GM19438 (cell line): Measurements from ENCODE around the gene CDC7.
"Not testable (repeated sequence)": the region's sequence is repeated elsewhere in the genome, so short reads cannot be mapped to it uniquely, and the experiment has no call there.

Source experiments
- ATAC-seq: cut with Tn5 transposase; IDR thresholded peaks from one replicate; pipeline ENCODE4 v1.9.1; 2021; ENCODE audit warnings: low read depth; ENCODE audit not compliant: unreplicated experiment

The CDC7 gene

DNA sequence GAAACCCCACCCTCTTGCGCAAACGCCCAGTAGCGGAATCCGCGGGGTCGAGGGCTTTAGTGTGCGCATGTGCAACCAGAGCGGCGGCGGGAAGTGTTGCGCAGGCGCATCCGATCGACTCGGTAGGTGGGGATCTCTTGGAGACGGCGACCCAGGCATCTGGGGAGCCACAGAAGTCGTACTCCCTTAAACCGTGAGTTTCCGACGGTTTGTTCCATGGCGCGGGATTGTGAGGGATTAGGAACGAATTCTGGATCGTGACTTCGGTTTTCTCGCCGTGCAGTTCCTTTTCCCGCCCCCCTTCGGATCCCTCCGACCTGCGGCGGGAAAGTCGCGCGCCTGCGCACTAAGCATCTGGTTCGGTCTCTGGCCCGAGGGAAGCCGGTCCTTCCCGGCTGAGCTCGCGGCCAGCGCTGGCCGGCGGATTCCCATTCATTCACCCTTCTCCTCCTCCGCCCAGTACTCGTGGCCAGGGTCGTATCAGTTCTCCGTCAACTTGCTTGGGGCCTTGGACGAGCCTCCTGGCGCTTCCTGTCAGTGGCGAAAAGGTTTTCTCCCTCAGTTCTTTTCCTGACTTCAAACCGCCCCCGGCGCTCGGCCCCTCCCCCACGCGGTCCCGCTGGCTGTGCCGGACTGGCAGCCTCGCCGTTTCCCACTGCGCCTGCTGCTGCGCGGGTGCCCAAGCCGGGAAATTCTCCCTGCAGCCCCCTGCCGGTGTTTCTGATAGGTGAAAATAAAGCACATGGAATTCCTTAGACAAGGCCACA is at the start of gene CDC7:
CDC7 (plus strand) TSS at position 96 of the 767 bp plus-strand sequence. CDS start 866 bp downstream, outside the sequence.
- peak; percentile 78 for ATAC-seq

GRCh38 chr1:91454136-91454535 is 46.5 kb upstream of the CDC7 start:
- no peak for ATAC-seq

DNA sequence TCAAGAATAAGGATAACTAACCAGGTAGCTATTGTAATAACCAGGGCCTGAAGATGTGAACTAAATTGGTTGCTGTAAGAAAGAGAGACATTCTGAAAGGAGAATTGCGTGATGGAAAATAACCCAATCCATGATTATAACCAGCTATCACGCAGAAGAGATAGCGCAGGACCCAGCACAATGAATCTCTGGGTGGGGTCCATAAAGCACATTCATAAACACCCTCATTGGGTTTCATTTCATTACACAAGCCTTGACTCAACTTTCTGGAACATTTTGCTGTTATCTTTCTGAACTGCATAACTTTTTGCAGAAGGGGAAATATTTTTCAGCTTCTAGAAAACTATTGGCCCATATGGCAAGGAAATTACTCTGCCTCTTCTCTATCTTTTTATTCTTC is 45.3 kb upstream of the CDC7 start:
- no peak for ATAC-seq

GRCh38 chr1:91455896-91456295 is 44.8 kb upstream of the CDC7 start:
- no peak for ATAC-seq

DNA sequence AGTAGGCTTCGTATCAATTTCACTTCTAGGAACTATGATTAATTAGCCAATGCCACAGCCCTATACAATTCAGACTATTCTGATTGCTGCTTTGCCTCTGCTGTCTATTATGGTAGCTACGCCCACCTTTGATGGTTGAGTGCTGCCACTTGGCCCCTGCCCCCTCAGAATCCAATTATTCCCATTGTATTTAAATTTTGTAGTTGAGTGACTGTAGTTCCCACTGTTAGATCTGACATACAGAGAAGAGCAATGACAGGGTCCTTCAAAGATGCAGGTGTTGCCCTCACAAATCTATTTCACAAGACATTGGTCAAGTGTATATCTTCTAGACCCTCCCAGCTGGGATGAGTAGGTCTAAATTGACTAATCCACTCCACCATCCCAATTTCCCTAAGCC is 35.3 kb upstream of the CDC7 start:
- not testable (repeated sequence) for ATAC-seq

GRCh38 chr1:91476533-91477217 is 24.0 kb upstream of the CDC7 start:
- no peak for ATAC-seq

- no peak for ATAC-seq
Observed at GRCh38 chr1:91487469-91487868, 13.2 kb upstream of the CDC7 start.

GRCh38 chr1:91490501-91490900 is 10.2 kb upstream of the CDC7 start:
- no peak for ATAC-seq

GRCh38 chr1:91498035-91498434 is 2.6 kb upstream of the CDC7 start:
- ATAC-seq: no peak

- no peak for ATAC-seq
Observed at GRCh38 chr1:91498498-91499245, 2.0 kb upstream of the CDC7 start.

- no peak for ATAC-seq
Observed at GRCh38 chr1:91499346-91499745, 1.3 kb upstream of the CDC7 start.

- ATAC-seq: peak; percentile 8
Observed at GRCh38 chr1:91499904-91500755, 521 bp upstream of the CDC7 start.

DNA sequence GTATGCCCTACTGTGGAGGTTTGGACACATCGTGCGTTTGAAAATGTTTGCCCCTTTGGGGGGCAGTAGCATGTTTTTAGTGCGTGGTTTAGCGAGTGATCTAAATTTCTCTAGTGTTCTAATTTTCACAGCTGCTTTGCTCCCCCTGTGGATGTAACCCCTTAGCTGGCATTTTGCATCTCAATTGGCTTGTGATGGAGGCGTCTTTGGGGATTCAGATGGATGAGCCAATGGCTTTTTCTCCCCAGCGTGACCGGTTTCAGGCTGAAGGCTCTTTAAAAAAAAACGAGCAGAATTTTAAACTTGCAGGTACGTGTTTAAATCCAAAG is 836 bp downstream of the CDC7 start:
- ATAC-seq: peak; percentile 15

DNA sequence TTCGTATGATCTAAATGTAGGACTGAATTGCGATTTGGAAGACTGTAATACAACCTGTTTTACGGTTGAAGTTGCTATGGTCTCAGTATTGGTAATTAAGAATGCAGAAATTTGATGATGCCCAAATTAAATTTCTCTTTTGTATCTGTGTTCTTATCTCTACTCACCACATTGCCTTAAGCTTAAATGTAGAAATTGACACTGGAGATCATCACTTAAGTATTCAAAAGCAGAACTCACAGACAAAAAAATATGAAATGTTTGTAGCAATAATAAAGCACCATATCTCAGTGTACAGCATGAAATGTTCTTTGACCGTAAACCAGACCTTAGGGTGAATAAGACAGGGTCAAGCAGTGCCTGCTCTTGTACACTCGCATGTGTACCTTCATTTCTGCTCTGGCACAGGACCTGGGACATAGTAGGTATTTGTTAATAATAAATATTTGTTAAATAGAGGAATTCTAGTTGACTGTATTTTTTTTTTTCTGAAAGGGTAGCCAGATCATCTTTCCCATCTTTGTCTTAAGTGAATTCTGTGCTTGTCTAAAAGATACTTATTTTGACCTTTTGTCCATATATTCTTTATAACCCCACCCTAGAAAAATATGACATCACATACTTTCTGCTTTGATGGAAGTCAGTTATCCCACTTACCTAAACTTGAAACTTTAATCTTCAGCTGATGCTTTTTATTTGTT is 1.5 kb downstream of the CDC7 start:
- ATAC-seq: no peak

- ATAC-seq: no peak
Observed at GRCh38 chr1:91502672-91503184, 2.1 kb downstream of the CDC7 start.

DNA sequence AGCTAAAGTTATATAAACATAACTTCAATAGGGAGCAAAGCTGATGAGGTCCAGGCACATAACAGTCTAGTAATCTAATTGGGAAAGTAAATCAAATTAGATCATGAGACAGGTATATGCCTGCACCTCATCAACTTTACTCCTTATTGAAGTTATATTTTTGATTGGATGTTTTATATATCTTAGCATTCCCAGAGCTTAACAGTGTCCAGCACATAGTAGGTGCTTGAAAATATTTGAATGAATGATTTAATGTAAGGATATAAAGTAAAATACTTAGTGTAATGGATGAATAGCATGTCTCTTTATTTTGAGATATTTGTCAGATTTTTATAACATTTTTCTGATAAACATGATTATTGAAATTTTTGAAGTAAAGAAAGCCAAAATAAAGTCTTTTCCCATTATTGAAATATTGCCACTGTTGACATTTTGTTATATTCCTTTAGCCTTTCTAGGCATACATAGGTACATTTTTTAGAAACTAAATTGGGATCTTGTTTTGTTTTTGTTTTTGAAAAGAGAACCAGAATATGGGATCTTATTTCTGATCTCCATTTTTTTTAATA is 2.8 kb downstream of the CDC7 start:
- no peak for ATAC-seq

DNA sequence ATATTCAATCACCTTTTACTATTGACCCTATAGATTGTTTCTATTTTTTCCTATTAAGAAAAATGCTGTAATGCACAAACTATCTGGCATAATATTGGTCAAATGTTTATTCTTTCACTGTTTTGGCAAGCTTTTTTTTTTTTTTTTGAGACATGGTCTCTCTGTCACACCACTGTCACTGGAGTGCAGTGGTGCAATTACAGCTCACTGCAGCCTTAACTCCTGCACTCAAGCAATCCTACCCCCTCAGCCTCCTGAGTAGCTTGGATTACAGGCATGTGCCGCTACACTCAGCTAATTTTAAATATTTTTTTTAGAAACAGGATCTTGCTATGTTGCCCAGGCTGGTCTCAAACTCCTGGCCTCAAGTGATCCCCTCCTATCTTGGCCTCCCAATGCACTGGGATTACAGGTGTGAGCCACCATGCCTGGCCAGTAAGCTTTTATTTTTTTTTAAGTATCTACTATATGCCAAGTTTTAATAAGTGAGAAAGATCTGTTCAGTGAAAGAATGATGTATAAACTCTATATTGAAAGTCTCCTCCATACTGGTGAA is 3.4 kb downstream of the CDC7 start:
- ATAC-seq: no peak

DNA sequence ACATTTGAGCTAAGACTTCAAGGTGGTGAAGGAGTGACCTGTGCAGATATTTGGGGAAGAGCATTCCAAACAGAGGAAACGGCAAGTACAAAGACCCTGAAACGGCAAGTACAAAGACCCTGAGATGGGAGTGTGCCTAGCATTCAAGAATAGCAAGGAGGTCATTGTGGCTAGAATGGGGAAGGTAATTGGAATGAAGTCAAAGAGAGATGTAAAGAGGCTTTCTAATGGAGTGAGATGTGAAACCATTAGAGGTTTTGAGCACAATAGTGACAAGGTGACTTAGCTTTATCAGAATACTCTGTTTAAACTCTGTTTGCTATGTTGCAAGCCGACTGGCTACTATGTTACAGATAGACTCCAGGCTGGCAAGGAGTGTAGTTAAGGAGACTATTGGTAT is 4.4 kb downstream of the CDC7 start:
- no peak for ATAC-seq

DNA sequence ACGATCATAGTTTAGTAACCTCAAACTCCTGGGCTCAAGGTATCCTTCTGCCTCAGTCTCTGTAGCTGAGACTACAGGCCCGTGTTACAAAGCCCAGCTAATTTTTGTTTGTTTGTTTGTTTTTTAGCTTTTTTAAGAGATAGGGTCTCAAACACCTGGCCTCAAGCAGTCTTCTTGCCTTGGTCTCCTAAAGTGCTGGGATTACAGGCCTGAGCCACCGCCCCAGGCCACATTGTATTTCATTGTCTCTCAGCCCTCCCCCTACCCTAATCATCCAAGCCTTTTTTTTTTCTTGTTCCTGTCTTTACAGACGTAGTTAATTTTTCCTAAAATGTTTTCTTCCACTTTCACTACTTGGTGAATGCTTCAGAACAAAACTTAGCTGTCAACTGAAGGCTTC is 5.4 kb downstream of the CDC7 start:
- ATAC-seq: no peak
